Pancreas (tissue), 10 donors: ENCODE results near the gene RAB36. TPM values are rescaled to one million over a fixed set of nuclear protein-coding genes. Genes with fewer than 3 reads are reported as not detected.

Source experiments
- ATAC-seq, 4 donors: fragments of 200-7000 bp; cut with Tn5 transposase; one replicate each; pipeline versions ENCODE4 v1.8.0 to v1.9.1; 2020; ENCODE audit warnings: mild to moderate bottlenecking in 4 of 4, moderate library complexity in 4 of 4
- DNase-seq, 6 donors: peaks; one replicate each; pipeline ENCODE4 v3.0.0-alpha.2; 2020
- FAIRE-seq: peaks from 2 replicates; lab custom pipeline; 2012; peaks lifted over from hg19 to GRCh38; lab: Jason Lieb, UNC
- H3K27ac ChIP-seq, 4 donors: fragments of 200-600 bp; sonication (generic); 1 replicate in 3 of 4; 2 replicates in 1 of 4; pipeline versions ENCODE4 v1.5.0 to v1.8.0; 2020
- H3K27me3 ChIP-seq, 4 donors: fragments of 200-600 bp; one replicate each; pipeline ENCODE4 v1.8.0; 2021
- H3K36me3 ChIP-seq, 3 donors: fragments of 200-600 bp; sonication (generic) in 1 of 3; one replicate each; pipeline versions ENCODE4 v1.5.0 to v1.8.0; 2020 to 2021
- H3K4me1 ChIP-seq, 3 donors: fragments of 200-600 bp; one replicate each; pipeline ENCODE4 v1.8.0; 2021
- H3K4me3 ChIP-seq, 4 donors: fragments of 200-600 bp; sonication (generic) in 2 of 4; one replicate each; pipeline versions ENCODE4 v1.5.0 to v1.8.0; 2020 to 2021
- H3K9me3 ChIP-seq, 4 donors: fragments of 200-600 bp; one replicate each; pipeline ENCODE4 v1.8.0; 2021
- WGBS, 2 donors: extraction: QIAGEN DNeasy Blood & Tissue Kit; methylation state at CpG; one replicate each; pipeline ENCODE4 v1.1.7; 2013; 5-methylcytosine and 5-hydroxymethylcytosine counted together
- intact Hi-C, 3 donors: fragments of 100-400 bp; cut with DNase I; formaldehyde crosslinking; loops; one replicate each; pipeline versions ENCODE4 v1.11.1 to v1.14.2; 2022
- polyA plus RNA-seq, 2 donors: library from polyadenylated mRNA; stranded (reverse); fragments of 200-250 nt; gene quantifications; one replicate each; pipeline ENCODE4 v1.2.3, GENCODE V29; 2013
- total RNA-seq, 6 donors: library from RNA; stranded (reverse); fragmentation: NEBNext Ultra II Directional in 4 of 6; extraction: Animal tissue kit (Norgen Biotek cat#: 25700) in 4 of 6; gene quantifications; one replicate each; pipeline versions ENCODE4 v1.2.1 to v1.2.4, GENCODE V29; 2021 to 2023
- TF ChIP-seq, protein P1 (sequence below), 4 donors: fragments of 200-600 bp; sonication (generic) in 3 of 4; IDR thresholded peaks; one replicate each; pipeline versions ENCODE4 v1.5.0 to v1.8.0; 2021; ENCODE audit warnings: antibody characterized with exemption in 4 of 4
- donor health status: healthy with polysubstance abuse.
- donor health status: DM: no; HTN: no; CAD: no; lungs with moderate emphysema.
- donor health status: DM: no; HTN: no; CAD: no.
- donor health status: control.
- donor health status: control.
- donor health status: Bipolar disorder and iron deficiency.
- donor health status: DM: yes; HTN: yes; CAD: no.
- donor health status: DM: no; HTN: no; CAD: no.
- donor health status: DM: no; HTN: no; CAD: no.
- donor health status: DM: yes; HTN: yes; CAD: no.

RAB36 gene
- total and polyA plus RNA-seq, 8 donors = 1.2 to 7.3 (median 3.1) TPM

DNA sequence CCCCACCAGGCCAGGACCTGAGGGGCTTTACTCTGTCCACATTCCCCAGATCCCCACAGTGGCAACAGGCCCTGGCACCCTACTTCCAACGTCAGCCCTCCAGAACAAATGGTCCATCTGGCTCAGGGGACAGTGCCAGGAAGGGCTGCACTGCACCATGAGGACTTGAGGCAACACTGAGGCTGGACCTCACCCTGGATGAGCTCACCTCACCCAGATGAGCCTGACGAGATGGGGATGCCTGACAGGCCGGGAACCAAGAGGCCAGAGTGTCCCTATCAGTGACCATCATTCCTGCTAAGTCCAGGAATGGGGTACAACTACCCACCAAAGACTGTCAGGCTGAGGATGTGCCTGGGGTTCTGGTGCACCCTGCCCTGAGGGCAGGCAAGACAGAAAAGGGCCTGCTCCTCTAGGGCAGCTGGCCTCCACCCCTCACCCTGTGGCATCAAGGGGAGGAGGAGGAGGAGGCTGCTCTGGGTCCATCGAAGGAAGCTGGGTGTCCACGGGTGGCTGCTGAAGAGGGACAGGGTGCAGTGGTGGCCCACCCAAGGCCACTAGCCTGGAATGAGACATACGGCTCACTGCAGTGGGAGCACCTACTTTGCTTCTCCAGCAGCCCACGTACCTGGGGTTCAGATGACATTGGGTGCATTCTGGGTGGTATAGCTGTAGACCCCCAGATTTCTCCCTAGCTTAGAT is 18.1 kb upstream of the RAB36 start:
- peaks cover 0 to 5% (median 0%) of the 10 kb centered on the region in 3 donors for H3K4me1 ChIP-seq
- 73 to 87% methylated on average over 7 of the region's 7 CpGs for WGBS, 2 donors
- FAIRE-seq (no peak), DNase-seq (peak in 1 of 6 donors; percentile 37), ATAC-seq (no peak)
- no peaks in the 10 kb centered on the region for H3K27me3 ChIP-seq
- TF ChIP-seq, protein P1, sequence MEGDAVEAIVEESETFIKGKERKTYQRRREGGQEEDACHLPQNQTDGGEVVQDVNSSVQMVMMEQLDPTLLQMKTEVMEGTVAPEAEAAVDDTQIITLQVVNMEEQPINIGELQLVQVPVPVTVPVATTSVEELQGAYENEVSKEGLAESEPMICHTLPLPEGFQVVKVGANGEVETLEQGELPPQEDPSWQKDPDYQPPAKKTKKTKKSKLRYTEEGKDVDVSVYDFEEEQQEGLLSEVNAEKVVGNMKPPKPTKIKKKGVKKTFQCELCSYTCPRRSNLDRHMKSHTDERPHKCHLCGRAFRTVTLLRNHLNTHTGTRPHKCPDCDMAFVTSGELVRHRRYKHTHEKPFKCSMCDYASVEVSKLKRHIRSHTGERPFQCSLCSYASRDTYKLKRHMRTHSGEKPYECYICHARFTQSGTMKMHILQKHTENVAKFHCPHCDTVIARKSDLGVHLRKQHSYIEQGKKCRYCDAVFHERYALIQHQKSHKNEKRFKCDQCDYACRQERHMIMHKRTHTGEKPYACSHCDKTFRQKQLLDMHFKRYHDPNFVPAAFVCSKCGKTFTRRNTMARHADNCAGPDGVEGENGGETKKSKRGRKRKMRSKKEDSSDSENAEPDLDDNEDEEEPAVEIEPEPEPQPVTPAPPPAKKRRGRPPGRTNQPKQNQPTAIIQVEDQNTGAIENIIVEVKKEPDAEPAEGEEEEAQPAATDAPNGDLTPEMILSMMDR (IDR thresholded peaks at IDR 0.05) = no peak
- H3K9me3 ChIP-seq = no peaks in the 10 kb centered on the region
- no peak overlapping the region for H3K27ac ChIP-seq
- H3K4me3 ChIP-seq = no peak overlapping the region
- no peaks in the 10 kb centered on the region for H3K36me3 ChIP-seq
- intact Hi-C loops = loop anchor here (5.0 to 10.0 kb wide), 3 partner anchors 170 to 272 kb away; no protein-coding TSS in a partner anchor

DNA sequence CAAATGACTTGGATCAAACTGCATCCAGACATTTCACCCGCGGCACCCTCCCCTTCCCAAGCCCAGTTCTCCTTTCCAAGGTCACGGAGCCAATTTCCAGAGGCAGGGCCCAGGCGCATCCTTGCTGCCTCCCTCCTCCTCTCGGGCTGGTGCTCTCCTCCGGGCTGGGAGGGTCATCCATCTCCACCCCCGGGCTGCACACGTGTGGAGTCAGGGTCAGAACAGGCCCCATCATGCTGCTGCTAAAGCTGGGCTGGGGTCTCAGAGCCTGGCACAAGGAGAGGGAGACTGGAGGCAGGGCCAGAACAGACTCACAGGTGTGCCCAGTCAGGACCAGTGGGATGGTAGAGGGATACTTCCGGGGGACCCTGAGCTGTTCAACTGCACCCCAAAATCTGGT is 17.5 kb upstream of the RAB36 start:
- intact Hi-C loops = loop anchor here (5.0 to 10.0 kb wide), 3 partner anchors 170 to 273 kb away; no protein-coding TSS in a partner anchor
- Histone ChIP-seq H3K36me3 (no peaks in the 10 kb centered on the region), H3K9me3 (no peaks in the 10 kb centered on the region), H3K4me3 (no peak overlapping the region), H3K4me1 (peaks cover 0 to 5% (median 0%) of the 10 kb centered on the region in 3 donors), H3K27me3 (no peaks in the 10 kb centered on the region), H3K27ac (no peak overlapping the region)
- 43 to 51% methylated on average over 9 of the region's 9 CpGs for WGBS, 2 donors
- DNase-seq = peak in 1 of 6 donors; percentile 35
- no peak for FAIRE-seq
- ATAC-seq = no peak
- TF ChIP-seq, protein P1 (IDR thresholded peaks at IDR 0.05) = no peak

DNA sequence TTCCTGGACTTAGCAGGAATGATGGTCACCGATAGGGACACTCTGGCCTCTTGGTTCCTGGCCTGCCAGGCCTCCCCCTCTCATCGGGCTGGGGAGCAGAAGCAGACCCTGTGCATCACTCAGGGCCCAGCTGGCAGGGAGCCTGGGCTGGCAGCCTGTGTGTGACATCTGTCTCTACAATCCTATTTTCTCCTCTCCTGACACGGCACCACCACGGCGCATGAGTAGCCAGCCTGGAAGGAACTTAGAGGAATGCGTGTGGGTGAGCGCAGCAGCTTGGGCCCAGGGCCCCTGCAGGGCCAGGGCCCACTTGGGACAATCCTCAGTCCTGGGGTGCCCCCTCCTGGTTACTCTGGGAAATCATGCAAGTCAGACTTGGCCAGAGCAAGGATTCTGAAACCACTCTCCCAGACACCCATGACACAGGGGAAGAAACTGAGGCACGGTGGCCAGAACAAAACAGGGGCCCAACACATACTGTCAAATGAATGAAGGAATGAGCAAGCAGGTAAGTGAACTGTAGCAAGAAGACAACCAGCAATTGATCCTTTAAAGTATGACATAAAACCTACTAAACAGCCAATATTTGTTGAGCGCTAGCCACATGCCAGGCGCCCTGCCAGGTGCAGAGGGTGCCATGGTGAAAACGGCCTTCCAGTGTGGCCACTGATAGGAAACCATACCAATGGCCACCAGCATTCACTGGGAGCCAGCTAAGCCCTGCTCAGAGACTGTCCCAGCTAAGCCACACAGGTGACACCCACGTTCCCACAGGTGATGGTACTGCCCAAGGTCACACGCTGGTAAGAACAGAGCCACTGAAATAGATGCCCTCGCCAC is 16.8 kb upstream of the RAB36 start:
- WGBS, 2 donors = 25 to 29% methylated on average over 14 of the region's 14 CpGs
- no peak for FAIRE-seq
- H3K36me3 ChIP-seq = no peaks in the 10 kb centered on the region

DNA sequence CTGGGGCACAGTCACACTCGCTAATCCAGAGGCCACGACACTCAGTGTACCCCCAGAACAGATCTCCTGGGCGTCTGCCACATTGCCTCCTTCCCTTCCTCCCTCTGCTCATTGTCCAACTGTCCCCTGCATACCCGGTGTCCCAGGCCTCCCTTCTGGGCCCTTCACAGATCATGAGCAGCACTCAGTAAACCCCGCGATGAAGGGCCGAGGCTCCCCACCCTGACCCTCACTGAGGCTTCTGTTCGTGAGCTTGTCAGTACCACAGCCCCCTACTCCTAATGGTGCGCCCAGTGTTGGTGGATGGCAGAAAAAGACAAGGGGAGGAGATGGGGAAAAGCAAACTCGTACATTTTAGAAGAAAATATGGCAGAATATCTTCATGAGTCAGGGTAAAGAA is 16.1 kb upstream of the RAB36 start:
- H3K27ac ChIP-seq = no peak overlapping the region
- no peaks in the 10 kb centered on the region for H3K27me3 ChIP-seq
- intact Hi-C loops = loop anchor here (5.0 to 10.0 kb wide), 3 partner anchors 172 to 274 kb away; no protein-coding TSS in a partner anchor
- H3K9me3 ChIP-seq = no peaks in the 10 kb centered on the region
- H3K4me1 ChIP-seq = peaks cover 0 to 5% (median 0%) of the 10 kb centered on the region in 3 donors
- no peak for DNase-seq
- no peak for FAIRE-seq
- TF ChIP-seq, protein P1 (IDR thresholded peaks at IDR 0.05) = no peak
- H3K4me3 ChIP-seq = no peak overlapping the region
- WGBS, 2 donors = 62 to 63% methylated on average over 10 of the region's 10 CpGs
- H3K36me3 ChIP-seq = no peaks in the 10 kb centered on the region
- ATAC-seq = no peak

More for the DNA sequence above, 16.8 kb upstream of the RAB36 start:
- Histone ChIP-seq H3K4me1 (peaks cover 0 to 5% (median 0%) of the 10 kb centered on the region in 3 donors), H3K27me3 (no peaks in the 10 kb centered on the region), H3K9me3 (no peaks in the 10 kb centered on the region), H3K27ac (no peak overlapping the region), H3K4me3 (no peak overlapping the region)
- intact Hi-C loops = loop anchor here (5.0 to 10.0 kb wide), 3 partner anchors 171 to 274 kb away; no protein-coding TSS in a partner anchor
- ATAC-seq = peak; percentile 75 to 95 (median 93)
- TF ChIP-seq, protein P1 (IDR thresholded peaks at IDR 0.05) = peak; percentile 55 to 66 (median 58)
- DNase-seq = peak; percentile 42 to 82 (median 72)
